Measurements from ENCODE around the gene FGD2.
"Not testable (repeated sequence)": the region's sequence is repeated elsewhere in the genome, so short reads cannot be mapped to it uniquely, and the experiment has no call there.

FGD2 gene

GRCh38 chr6:37039958-37040357 lies 34.5 kb downstream of the FGD2 start:
- no peak for DNase-seq (ENCODE audit: low read depth)

GRCh38 chr6:37041521-37041920 lies 36.1 kb downstream of the FGD2 start:
- no peak for DNase-seq (ENCODE audit: low read depth)

GRCh38 chr6:37042150-37042549 lies 36.7 kb downstream of the FGD2 start:
- DNase-seq (ENCODE audit: low read depth) = no peak

- DNase-seq (ENCODE audit: low read depth) = not testable (repeated sequence)
These were observed 37.6 kb downstream of the FGD2 start for GRCh38 chr6:37043091-37043490.

- no peak for DNase-seq (ENCODE audit: low read depth)
These were observed 41.9 kb downstream of the FGD2 start for GRCh38 chr6:37047346-37047688.

- no peak for DNase-seq (ENCODE audit: low read depth)
These were observed 42.4 kb downstream of the FGD2 start for GRCh38 chr6:37047689-37048402.

- DNase-seq (ENCODE audit: low read depth) = no peak
These were observed 43.0 kb downstream of the FGD2 start for GRCh38 chr6:37048403-37048850.

- peak; percentile 90 for DNase-seq (ENCODE audit: low read depth)
These were observed 43.6 kb downstream of the FGD2 start for GRCh38 chr6:37048851-37049757.

GRCh38 chr6:37049758-37050044 lies 44.2 kb downstream of the FGD2 start:
- DNase-seq (ENCODE audit: low read depth) = no peak

GRCh38 chr6:37050045-37050853 lies 44.8 kb downstream of the FGD2 start:
- no peak for DNase-seq (ENCODE audit: low read depth)

GRCh38 chr6:37050854-37051137 lies 45.3 kb downstream of the FGD2 start:
- no peak for DNase-seq (ENCODE audit: low read depth)

- peak; percentile 76 for DNase-seq (ENCODE audit: low read depth)
These were observed 45.9 kb downstream of the FGD2 start for GRCh38 chr6:37051138-37052026.

GRCh38 chr6:37052027-37052628 lies 46.7 kb downstream of the FGD2 start:
- DNase-seq (ENCODE audit: low read depth) = no peak

- DNase-seq (ENCODE audit: low read depth) = no peak
These were observed 48.2 kb downstream of the FGD2 start for GRCh38 chr6:37053683-37054082.

- no peak for DNase-seq (ENCODE audit: low read depth)
These were observed 48.7 kb downstream of the FGD2 start for GRCh38 chr6:37054171-37054570.

GRCh38 chr6:37054580-37054979 lies 49.1 kb downstream of the FGD2 start:
- DNase-seq (ENCODE audit: low read depth) = no peak

GRCh38 chr6:37056112-37056403 lies 50.6 kb downstream of the FGD2 start:
- no peak for DNase-seq (ENCODE audit: low read depth)

- DNase-seq (ENCODE audit: low read depth) = peak; percentile 54
These were observed 51.1 kb downstream of the FGD2 start for GRCh38 chr6:37056439-37057127.

- DNase-seq (ENCODE audit: low read depth) = no peak
These were observed 51.6 kb downstream of the FGD2 start for GRCh38 chr6:37057128-37057471.

GRCh38 chr6:37057678-37058077 lies 52.2 kb downstream of the FGD2 start:
- DNase-seq (ENCODE audit: low read depth) = no peak

- peak; percentile 79 for DNase-seq (ENCODE audit: low read depth)
These were observed 52.7 kb downstream of the FGD2 start for GRCh38 chr6:37058084-37058586.

Measured in EH (cell line).